H1 (cell line): ENCODE results near the gene MSS51. TPM values are rescaled to one million over a fixed set of nuclear protein-coding genes. Genes with fewer than 3 reads are reported as not detected.

Experiments used
- CTCF ChIA-PET: fragments of 300-600 bp; sonication (Branson Sonifier 250); formaldehyde crosslinking; loops from one replicate; lab custom pipeline; 2021; ENCODE audit not compliant: partially characterized antibody; lab: Charles Lee
- POLR2A ChIA-PET: fragments of 300-600 bp; sonication (Branson Sonifier 250); formaldehyde crosslinking; loops from one replicate; lab custom pipeline; 2021; ENCODE audit warnings: inconsistent platforms; ENCODE audit not compliant: partially characterized antibody; lab: Charles Lee
- DNase-seq, 2 experiments: peaks; one replicate each; pipeline versions ENCODE4 v3.0.0 to v3.0.0-alpha.2; 2010 to 2022; ENCODE audit warnings: low spot score in 2 of 2, low read depth in 1 of 2, mixed read lengths in 1 of 2
- FAIRE-seq: peaks from 2 replicates; lab custom pipeline; 2011; peaks lifted over from hg19 to GRCh38; lab: Jason Lieb, UNC
- H2AFZ ChIP-seq: 2 replicates; pipeline ENCODE4 v1.8.1; 2012; ENCODE audit warnings: low read length, inconsistent platforms
- H2AK5ac ChIP-seq: 2 replicates; pipeline ENCODE4 v1.6.1; 2013; ENCODE audit warnings: low read depth, low read length
- H2BK120ac ChIP-seq: replicated peaks from 2 replicates; pipeline ENCODE3; 2013; ENCODE audit warnings: low read depth, low read length, inconsistent platforms
- H2BK12ac ChIP-seq: 2 replicates; pipeline ENCODE4 v1.6.1; 2013; ENCODE audit warnings: low read depth, low read length
- H2BK15ac ChIP-seq: 2 replicates; pipeline ENCODE4 v1.6.1; 2013; ENCODE audit warnings: low read length
- H2BK20ac ChIP-seq: 2 replicates; pipeline ENCODE4 v1.6.1; 2013; ENCODE audit warnings: low read length
- H2BK5ac ChIP-seq: 2 replicates; pipeline ENCODE4 v1.6.1; 2013; ENCODE audit warnings: low read depth, low read length
- H3K14ac ChIP-seq: 2 replicates; pipeline ENCODE4 v1.6.1; 2013; ENCODE audit warnings: inconsistent platforms; ENCODE audit not compliant: insufficient read length
- H3K18ac ChIP-seq: 2 replicates; pipeline ENCODE4 v1.6.1; 2013; ENCODE audit warnings: low read length; ENCODE audit errors: extremely low read depth
- H3K23ac ChIP-seq: 2 replicates; pipeline ENCODE4 v1.6.1; 2013; ENCODE audit warnings: inconsistent platforms; ENCODE audit not compliant: insufficient read length
- H3K23me2 ChIP-seq: 2 replicates; pipeline ENCODE4 v1.6.1; 2013; ENCODE audit warnings: low read depth, low read length
- H3K27ac ChIP-seq: 2 replicates; pipeline ENCODE4 v1.6.1; 2011; ENCODE audit warnings: low read depth, low read length, inconsistent platforms
- H3K27me3 ChIP-seq, 4 experiments: replicated peaks in 1 of 4; 1 replicate in 1 of 4; 2 replicates in 3 of 4; pipeline versions ENCODE4 v1.6.1 to v1.8.1; 2011 to 2013; ENCODE audit warnings: low read length in 3 of 4, mild to moderate bottlenecking in 3 of 4, inconsistent platforms in 2 of 4, mixed read lengths in 2 of 4, moderate library complexity in 1 of 4; ENCODE audit not compliant: control insufficient read depth in 3 of 4, insufficient read depth in 3 of 4; ENCODE audit errors: extremely low read depth in 1 of 4
- H3K36me3 ChIP-seq, 4 experiments: 2 replicates each; pipeline versions ENCODE4 v1.6.1 to v1.8.1; 2011 to 2013; ENCODE audit warnings: mild to moderate bottlenecking in 4 of 4, low read length in 3 of 4, moderate library complexity in 2 of 4, control low read depth in 1 of 4, inconsistent platforms in 1 of 4; ENCODE audit not compliant: insufficient read depth in 4 of 4, control insufficient read depth in 2 of 4
- H3K4ac ChIP-seq: replicated peaks from 2 replicates; pipeline ENCODE3; 2013; ENCODE audit warnings: low read length, low read depth, mixed read lengths, inconsistent platforms; ENCODE audit not compliant: insufficient read length
- H3K4me1 ChIP-seq, 4 experiments: replicated peaks in 1 of 4; 1 replicate in 1 of 4; 2 replicates in 3 of 4; pipeline versions ENCODE4 v1.6.1 to v1.8.1; 2011 to 2013; ENCODE audit warnings: low read length in 3 of 4, inconsistent platforms in 2 of 4, mixed read lengths in 1 of 4; ENCODE audit not compliant: insufficient read depth in 4 of 4, control insufficient read depth in 3 of 4
- H3K4me2 ChIP-seq, 2 experiments: 2 replicates each; pipeline versions ENCODE4 v1.6.1 to v1.8.1; 2011 to 2013; ENCODE audit warnings: low read depth in 2 of 2, low read length in 2 of 2, control low read depth in 1 of 2, inconsistent platforms in 1 of 2, mild to moderate bottlenecking in 1 of 2; ENCODE audit not compliant: insufficient read depth in 1 of 2
- H3K4me3 ChIP-seq, 4 experiments: fragments of 200-600, 300-600 bp in 1 of 4; sonication (generic), shearing (Covaris generic), sonication (Bioruptor Twin) in 1 of 4; 2 replicates each; pipeline versions ENCODE4 v1.5.1 to v1.8.1; 2011 to 2016; ENCODE audit warnings: low read length in 4 of 4, low read depth in 3 of 4, control low read depth in 2 of 4, inconsistent platforms in 2 of 4, mild to moderate bottlenecking in 2 of 4, mixed read lengths in 1 of 4, moderate library complexity in 1 of 4; ENCODE audit not compliant: insufficient read depth in 2 of 4; ENCODE audit errors: extremely low read depth in 1 of 4
- H3K56ac ChIP-seq: replicated peaks from 2 replicates; pipeline ENCODE3; 2013; ENCODE audit warnings: low read depth, mild to moderate bottlenecking, mixed read lengths, low read length, inconsistent platforms; ENCODE audit not compliant: insufficient read length
- H3K79me1 ChIP-seq: 2 replicates; pipeline ENCODE4 v1.6.1; 2013; ENCODE audit warnings: low read depth, low read length, control low read depth
- H3K79me2 ChIP-seq, 2 experiments: 2 replicates each; pipeline versions ENCODE4 v1.6.1 to v1.8.1; 2012 to 2013; ENCODE audit warnings: low read length in 2 of 2, mild to moderate bottlenecking in 2 of 2, inconsistent platforms in 1 of 2; ENCODE audit not compliant: insufficient read depth in 2 of 2, control insufficient read depth in 1 of 2
- H3K9ac ChIP-seq, 4 experiments: replicated peaks in 1 of 4; 1 replicate in 1 of 4; 2 replicates in 3 of 4; pipeline versions ENCODE4 v1.6.1 to v1.8.1; 2011 to 2013; ENCODE audit warnings: low read depth in 3 of 4, low read length in 3 of 4, control low read depth in 2 of 4, mild to moderate bottlenecking in 2 of 4, moderate library complexity in 2 of 4, inconsistent platforms in 1 of 4; ENCODE audit errors: extremely low read depth in 1 of 4
- H3K9me3 ChIP-seq, 2 experiments: 2 replicates each; pipeline versions ENCODE4 v1.6.1 to v1.8.1; 2012 to 2013; ENCODE audit warnings: mild to moderate bottlenecking in 2 of 2, moderate library complexity in 2 of 2, control low read depth in 1 of 2, inconsistent platforms in 1 of 2, low read depth in 1 of 2, low read length in 1 of 2, mixed read lengths in 1 of 2; ENCODE audit not compliant: insufficient read depth in 2 of 2
- H4K20me1 ChIP-seq, 2 experiments: replicated peaks in 1 of 2; 2 replicates each; pipeline versions ENCODE3 to v1.8.1; 2011 to 2013; ENCODE audit warnings: inconsistent platforms in 2 of 2, low read length in 2 of 2, mild to moderate bottlenecking in 1 of 2; ENCODE audit not compliant: insufficient read depth in 2 of 2, control insufficient read depth in 1 of 2
- H4K5ac ChIP-seq: 2 replicates; pipeline ENCODE4 v1.6.1; 2013; ENCODE audit warnings: low read length, low read depth, mixed read lengths, inconsistent platforms; ENCODE audit not compliant: insufficient read length
- H4K8ac ChIP-seq: 2 replicates; pipeline ENCODE4 v1.8.0; 2013; ENCODE audit warnings: mild to moderate bottlenecking, moderate library complexity, low read length, inconsistent platforms; ENCODE audit not compliant: insufficient read depth; ENCODE audit errors: extremely low read depth
- H4K91ac ChIP-seq: replicated peaks from 2 replicates; pipeline ENCODE3; 2013; ENCODE audit warnings: low read length, mixed read lengths, inconsistent platforms; ENCODE audit not compliant: insufficient read length
- BRCA1 ChIP-seq: IDR thresholded peaks from 2 replicates; pipeline ENCODE4 v1.6.1; 2012; ENCODE audit warnings: low read depth, low read length, improper control_type of control experiment
- CEBPB ChIP-seq: IDR thresholded peaks from 2 replicates; pipeline ENCODE4 v1.6.1; 2012; ENCODE audit warnings: low read depth, low read length
- CREB1 ChIP-seq: IDR thresholded peaks from 2 replicates; pipeline ENCODE4 v1.6.1; 2012; ENCODE audit warnings: inconsistent platforms
- JUN ChIP-seq: IDR thresholded peaks from 2 replicates; pipeline ENCODE4 v1.6.1; 2011; ENCODE audit warnings: low read depth, mild to moderate bottlenecking, improper control_type of control experiment, low read length
- SIRT6 ChIP-seq: IDR thresholded peaks from one replicate; pipeline ENCODE4 v1.7.1; 2012; ENCODE audit warnings: low read length, inconsistent platforms
- SIX5 ChIP-seq: IDR thresholded peaks from 2 replicates; pipeline ENCODE4 v1.6.1; 2011; ENCODE audit warnings: mild to moderate bottlenecking, low read depth, low read length
- TAF7 ChIP-seq: optimal IDR thresholded peaks from 2 replicates; pipeline ENCODE3; 2011; ENCODE audit warnings: low read depth, mild to moderate bottlenecking, inconsistent platforms, low read length, moderate library complexity, borderline replicate concordance
- WGBS, 2 experiments: shearing (Covaris generic) in 1 of 2; methylation state at CpG; one replicate each; pipeline versions ENCODE4 v1.1.6 to v1.1.7; 2013 to 2015; ENCODE audit warnings: low lambda C conversion rate in 2 of 2, mixed read lengths in 2 of 2, inconsistent platforms in 1 of 2, low coverage in 1 of 2, missing lambda C conversion rate in 1 of 2; ENCODE audit not compliant: insufficient replicate concordance in 2 of 2, insufficient coverage in 1 of 2, insufficient read length in 1 of 2; ENCODE audit errors: extremely low coverage in 1 of 2, missing lambda C conversion rate in 1 of 2; 5-methylcytosine and 5-hydroxymethylcytosine counted together
- polyA plus RNA-seq, 7 experiments: library from polyadenylated mRNA; depleted of rRNA in 3 of 7; stranded (reverse) in 5 of 7; unstranded in 2 of 7; fragments of >200 nt in 5 of 7; fragments of 200-250 nt in 2 of 7; gene quantifications; 1 replicate in 5 of 7; 2 replicates in 1 of 7; 4 replicates in 1 of 7; pipeline versions ENCODE4 v1.2.1 to v1.2.3, GENCODE V29; 2011 to 2013; ENCODE audit warnings: missing spikeins in 2 of 7, mixed read lengths in 2 of 7
- total RNA-seq: library from RNA; stranded (reverse); fragmentation: NEBNext Ultra II Directional; extraction: Animal tissue kit (Norgen Biotek cat#: 25700); gene quantifications from 2 replicates; pipeline ENCODE4 v1.2.1, GENCODE V29; 2021

Gene MSS51
- total and polyA plus RNA-seq, 2 of the 8 experiments (the other 6 are each of a cell fraction or from before 2014, with no cell fraction given) = 1.5 to 1.7 TPM

GRCh38 chr10:73416571-73416970 lies 16.8 kb downstream of the MSS51 start:
- Histone ChIP-seq H4K5ac (no peak overlapping the region), H3K4me3 (no peak overlapping the region), H3K9ac (no peak overlapping the region), H3K9me3 (no peaks in the 10 kb centered on the region), H3K56ac (no peak overlapping the region), H3K4me1 (peaks cover 2 to 8% (median 4%) of the 10 kb centered on the region in 4 experiments; a peak in 5 of 7 replicates), H4K91ac (no peak overlapping the region), H2BK120ac (no peak overlapping the region), H2BK20ac (no peak overlapping the region), H3K23me2 (peaks cover 7% of the 10 kb centered on the region), H3K14ac (no peak overlapping the region), H3K27ac (no peak overlapping the region), H2AK5ac (no peak overlapping the region), H3K18ac (no peak overlapping the region), H4K8ac (no peak overlapping the region), H2BK15ac (no peak overlapping the region), H3K79me2 (peaks cover 0 to 12% of the 10 kb centered on the region in 2 experiments; a peak in 2 of 4 replicates), H3K79me1 (peaks cover 2% of the 10 kb centered on the region; the same call in 1 of the 2 replicates), H2AFZ (no peak overlapping the region), H3K27me3 (no peaks in the 10 kb centered on the region), H4K20me1 (no peaks in the 10 kb centered on the region), H2BK12ac (no peak overlapping the region), H2BK5ac (no peak overlapping the region), H3K4ac (no peak overlapping the region), H3K23ac (no peak overlapping the region), H3K36me3 (no peaks in the 10 kb centered on the region), H3K4me2 (no peak overlapping the region)
- DNase-seq (no peak), FAIRE-seq (no peak)
- ChIA-PET POLR2A (no interaction called here), CTCF (interaction anchor here (1.1 kb wide), 1 partner anchor 85 kb away, joined by 3 read pairs; no protein-coding TSS in a partner anchor)
- 94% methylated on average over 3 of the region's 3 CpGs; no CpG with 5 or more reads in 1 of the 2 experiments for WGBS, 2 experiments
- no peak for TF ChIP-seq CEBPB
- no peak for TF ChIP-seq CREB1
- no peak for TF ChIP-seq SIX5
- TF ChIP-seq BRCA1 = no peak
- TF ChIP-seq SIRT6 = no peak
- TF ChIP-seq TAF7 = no peak
- no peak for TF ChIP-seq JUN
